Caco-2 (cell line): ENCODE data around the gene GALR2. TPM values are rescaled to one million over a fixed set of nuclear protein-coding genes. Genes with fewer than 3 reads are reported as not detected.

ENCODE experiments used
- BruUV-seq: library from RNA; stranded (reverse); fragments of 400-500 nt; replicated peaks from 2 replicates; lab custom pipeline; 2021; lab: Mats Ljungman, UMichigan
- CTCF ChIA-PET: fragments of 300-600 bp; sonication (Branson Sonifier 250); formaldehyde crosslinking; loops from one replicate; lab custom pipeline; 2022; ENCODE audit warnings: antibody characterized with exemption; lab: Charles Lee
- POLR2A ChIA-PET: fragments of 300-600 bp; sonication (Branson Sonifier 250); formaldehyde crosslinking; loops from one replicate; lab custom pipeline; 2022; ENCODE audit warnings: antibody characterized with exemption; lab: Charles Lee
- DNase-seq, 2 experiments: peaks; one replicate each; pipeline versions ENCODE4 v3.0.0 to v3.0.0-alpha.2; 2020 to 2022
- H3K27me3 ChIP-seq: replicated peaks from 2 replicates; pipeline ENCODE4 v1.6.0; 2011; ENCODE audit warnings: low read length; ENCODE audit not compliant: control insufficient read depth, insufficient read depth
- H3K36me3 ChIP-seq: 2 replicates; pipeline ENCODE4 v1.5.1; 2011; ENCODE audit warnings: low read length; ENCODE audit not compliant: control insufficient read depth, insufficient read depth
- H3K4me1 ChIP-seq: fragments of 250-450 bp; sonication (Bioruptor Pico); 2 replicates; pipeline ENCODE4 v1.5.1; 2020; ENCODE audit warnings: mild to moderate bottlenecking
- H3K4me3 ChIP-seq: 2 replicates; pipeline ENCODE4 v1.5.1; 2011; ENCODE audit warnings: low read depth, mild to moderate bottlenecking, control low read depth, low read length
- H3K9me3 ChIP-seq: fragments of 250-450 bp; sonication (Bioruptor Pico); 2 replicates; pipeline ENCODE4 v1.5.1; 2020; ENCODE audit warnings: mild to moderate bottlenecking, moderate library complexity
- H3K27ac Mint-ChIP-seq: one replicate; pipeline ENCODE4 v1.8.0; 2022; ENCODE audit warnings: mixed read lengths; ENCODE audit not compliant: unreplicated experiment
- H3K27me3 Mint-ChIP-seq: one replicate; pipeline ENCODE4 v1.8.0; 2022; ENCODE audit warnings: mixed read lengths; ENCODE audit not compliant: insufficient read depth, unreplicated experiment
- H3K36me3 Mint-ChIP-seq: one replicate; pipeline ENCODE4 v1.8.0; 2022; ENCODE audit warnings: mild to moderate bottlenecking, mixed read lengths; ENCODE audit not compliant: insufficient read depth, unreplicated experiment
- H3K4me1 Mint-ChIP-seq: one replicate; pipeline ENCODE4 v1.8.0; 2022; ENCODE audit warnings: low read depth, mixed read lengths; ENCODE audit not compliant: unreplicated experiment
- H3K4me3 Mint-ChIP-seq: one replicate; pipeline ENCODE4 v1.8.0; 2022; ENCODE audit warnings: mild to moderate bottlenecking, moderate library complexity, mixed read lengths; ENCODE audit not compliant: unreplicated experiment
- H3K9me3 Mint-ChIP-seq: one replicate; pipeline ENCODE4 v1.8.0; 2022; ENCODE audit warnings: mixed read lengths; ENCODE audit not compliant: unreplicated experiment
- CTCF ChIP-seq, 2 experiments: fragments of 200-600 bp in 1 of 2; IDR thresholded peaks; 1 replicate in 1 of 2; 2 replicates in 1 of 2; pipeline versions ENCODE4 v1.5.1 to v1.8.0; 2011 to 2022; ENCODE audit warnings: antibody characterized with exemption in 1 of 2, control low read depth in 1 of 2, inconsistent platforms in 1 of 2, low read depth in 1 of 2, low read length in 1 of 2, mild to moderate bottlenecking in 1 of 2, moderate library complexity in 1 of 2; ENCODE audit not compliant: insufficient read depth in 1 of 2, severe bottlenecking in 1 of 2, unreplicated experiment in 1 of 2
- intact Hi-C: fragments of 100-400 bp; cut with micrococcal nuclease; formaldehyde crosslinking; loops from one replicate; pipeline ENCODE4 v1.10.0; 2022; ENCODE audit not compliant: unreplicated experiment
- total RNA-seq: library from RNA; stranded (reverse); gene quantifications from 2 replicates; pipeline ENCODE4 v1.2.3, GENCODE V29; 2022

GALR2 gene
- total RNA-seq, 1 experiment from 2014 or later: 0.50 TPM

DNA sequence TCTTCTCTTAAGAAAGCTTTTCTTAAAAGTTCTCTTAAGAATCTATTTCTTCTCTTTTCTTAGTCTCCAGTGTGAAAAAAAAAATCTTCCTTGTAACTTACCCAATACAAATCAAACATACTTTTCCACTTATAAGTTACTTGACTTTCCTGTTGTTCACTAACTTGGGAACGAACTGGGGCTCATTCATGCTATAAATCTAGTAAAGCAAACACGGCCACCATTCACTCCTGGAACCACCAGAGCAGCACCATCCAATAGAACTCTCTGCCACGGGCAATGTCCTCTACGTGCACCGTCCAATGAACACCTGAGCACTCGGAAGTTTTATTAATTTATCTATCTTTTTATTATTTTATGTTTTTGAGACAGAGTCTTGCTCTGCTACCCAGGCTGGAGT is 23.0 kb upstream of the GALR2 start:
- H3K27me3 ChIP-seq: no peaks in the 10 kb centered on the region
- Mint-ChIP-seq H3K4me3 (no peak overlapping the region), H3K4me1 (peaks cover 9% of the 10 kb centered on the region), H3K27me3 (no peaks in the 10 kb centered on the region), H3K36me3 (peaks cover 89% of the 10 kb centered on the region), H3K9me3 (no peaks in the 10 kb centered on the region), H3K27ac (no peak overlapping the region)
- no TSS peak for BruUV-seq
- peaks cover 15% of the 10 kb centered on the region for H3K4me1 ChIP-seq
- CTCF ChIA-PET: no interaction called here
- TF ChIP-seq CTCF (IDR thresholded peaks at IDR 0.05; ENCODE audit: insufficient read depth in 1 of 2, low read depth in 1 of 2, low read length in 1 of 2, severe bottlenecking in 1 of 2, unreplicated experiment in 1 of 2): no peak
- peaks cover 4% of the 10 kb centered on the region for H3K36me3 ChIP-seq
- DNase-seq: no peak
- POLR2A ChIA-PET: no interaction called here
- H3K4me3 ChIP-seq: no peak overlapping the region
- intact Hi-C loops: no loop called here
- H3K9me3 ChIP-seq: no peaks in the 10 kb centered on the region

DNA sequence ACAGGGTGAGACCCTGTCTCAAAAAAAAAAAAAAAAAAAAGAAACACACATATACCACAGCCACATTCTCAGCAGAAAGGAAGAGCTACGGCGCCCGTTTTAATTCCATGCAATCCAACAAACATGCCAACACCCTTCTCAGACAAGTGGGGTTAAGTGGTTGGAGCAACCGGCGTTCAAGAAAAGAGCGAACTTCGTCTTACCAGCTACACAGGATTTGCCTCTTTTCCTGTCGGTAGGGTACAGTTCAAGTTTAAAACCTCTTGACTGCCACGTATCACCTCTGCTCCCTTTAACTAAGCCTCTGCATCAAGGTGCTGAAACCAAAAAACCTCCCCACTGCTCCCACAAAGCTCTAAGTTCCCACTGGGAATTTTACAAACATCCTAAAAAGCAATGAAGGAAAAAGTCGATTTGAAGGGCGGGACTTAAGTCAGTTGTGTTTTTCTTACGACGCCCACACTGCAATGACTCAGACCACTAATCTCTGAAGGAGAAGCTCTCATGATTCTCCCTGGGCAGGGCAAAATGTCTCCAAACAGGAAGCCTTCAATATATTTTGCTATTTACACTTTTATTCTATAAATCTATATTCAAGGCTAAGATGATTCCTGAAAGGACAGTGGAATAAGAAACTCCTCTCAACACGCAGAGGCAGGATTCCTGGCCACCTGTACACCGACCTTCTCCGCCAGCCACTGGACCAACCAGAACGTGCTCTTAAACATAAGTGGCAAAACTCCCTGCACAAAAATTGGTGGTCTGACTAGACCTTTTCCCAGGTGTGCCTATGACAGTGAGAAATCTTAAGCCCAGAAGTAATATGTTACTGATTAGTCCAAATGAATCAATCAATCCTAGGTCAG is 21.1 kb upstream of the GALR2 start:
- H3K4me3 Mint-ChIP-seq: peak overlapping the region; percentile 13
- no peaks in the 10 kb centered on the region for H3K9me3 Mint-ChIP-seq
- DNase-seq: no peak
- no peak for TF ChIP-seq CTCF (IDR thresholded peaks at IDR 0.05; ENCODE audit: insufficient read depth in 1 of 2, low read depth in 1 of 2, low read length in 1 of 2, severe bottlenecking in 1 of 2, unreplicated experiment in 1 of 2)
- H3K27ac Mint-ChIP-seq: peak overlapping the region; percentile 81
- peaks cover 95% of the 10 kb centered on the region for H3K36me3 Mint-ChIP-seq
- BruUV-seq: no TSS peak
- no peak overlapping the region for H3K4me3 ChIP-seq
- H3K9me3 ChIP-seq: no peaks in the 10 kb centered on the region
- ChIA-PET CTCF (interaction anchor here (1.6 to 1.8 kb wide), 2 partner anchors 40 to 79 kb away, joined by 4 to 5 read pairs; no protein-coding TSS in a partner anchor), POLR2A (interaction anchor here (0.6 kb wide), 1 partner anchor 453 kb away, joined by 3 read pairs; no protein-coding TSS in a partner anchor)
- peaks cover 9% of the 10 kb centered on the region for H3K4me1 Mint-ChIP-seq
- peaks cover 15% of the 10 kb centered on the region for H3K4me1 ChIP-seq
- no peaks in the 10 kb centered on the region for H3K27me3 ChIP-seq
- H3K36me3 ChIP-seq: peaks cover 5% of the 10 kb centered on the region
- H3K27me3 Mint-ChIP-seq: no peaks in the 10 kb centered on the region
- intact Hi-C loops: no loop called here

DNA sequence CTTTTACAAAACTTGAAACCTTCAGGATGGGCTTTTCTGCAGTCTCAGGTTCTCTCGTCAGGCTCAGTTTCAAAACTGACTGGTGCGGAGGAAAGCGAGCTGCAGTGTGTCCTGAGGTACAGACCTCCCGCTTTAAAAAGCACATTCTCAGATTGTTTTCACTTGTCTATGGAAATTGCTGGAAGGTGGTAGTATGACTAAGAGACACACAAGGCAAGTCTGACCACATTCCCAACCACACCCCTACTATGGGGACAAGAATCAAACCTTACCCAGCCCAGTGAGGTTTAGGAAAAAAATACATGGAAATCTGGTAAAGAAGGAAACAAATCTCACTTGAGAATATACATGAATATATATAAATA is 20.5 kb upstream of the GALR2 start:
- peak overlapping the region; percentile 81 for H3K27ac Mint-ChIP-seq
- peaks cover 5% of the 10 kb centered on the region for H3K36me3 ChIP-seq
- CTCF ChIA-PET: interaction anchor here (1.6 to 1.8 kb wide), 2 partner anchors 40 to 79 kb away, joined by 4 to 5 read pairs; no protein-coding TSS in a partner anchor

More for the DNA sequence above, 20.5 kb upstream of the GALR2 start:
- no peak for TF ChIP-seq CTCF (IDR thresholded peaks at IDR 0.05; ENCODE audit: insufficient read depth in 1 of 2, low read depth in 1 of 2, low read length in 1 of 2, severe bottlenecking in 1 of 2, unreplicated experiment in 1 of 2)
- DNase-seq: peak in 1 of 2 experiments; percentile 43
- H3K4me3 Mint-ChIP-seq: peak overlapping the region; percentile 13
- Histone ChIP-seq H3K4me1 (peaks cover 15% of the 10 kb centered on the region), H3K27me3 (no peaks in the 10 kb centered on the region), H3K9me3 (no peaks in the 10 kb centered on the region), H3K4me3 (no peak overlapping the region)
- H3K27me3 Mint-ChIP-seq: no peaks in the 10 kb centered on the region
- peaks cover 9% of the 10 kb centered on the region for H3K4me1 Mint-ChIP-seq
- POLR2A ChIA-PET: no interaction called here
- intact Hi-C loops: no loop called here
- H3K36me3 Mint-ChIP-seq: peaks cover 95% of the 10 kb centered on the region
- BruUV-seq: no TSS peak
- H3K9me3 Mint-ChIP-seq: no peaks in the 10 kb centered on the region
